Stimulated activated CD4-positive, alpha-beta T cell treated with anti-CD3 and anti-CD28 coated beads, Interleukin-15, amount 100 ng/mL, for 24 hours (primary cell): ENCODE results near the gene ARNT2.
"Not testable (repeated sequence)": the region's sequence is repeated elsewhere in the genome, so short reads cannot be mapped to it uniquely, and the experiment has no call there.

Experiments used
- DNase-seq: peaks from one replicate; pipeline ENCODE4 v3.0.0-alpha.2; 2020

ARNT2 gene

GRCh38 chr15:80492874-80493273, 88.7 kb downstream of the ARNT2 start:
- no peak for DNase-seq

DNA sequence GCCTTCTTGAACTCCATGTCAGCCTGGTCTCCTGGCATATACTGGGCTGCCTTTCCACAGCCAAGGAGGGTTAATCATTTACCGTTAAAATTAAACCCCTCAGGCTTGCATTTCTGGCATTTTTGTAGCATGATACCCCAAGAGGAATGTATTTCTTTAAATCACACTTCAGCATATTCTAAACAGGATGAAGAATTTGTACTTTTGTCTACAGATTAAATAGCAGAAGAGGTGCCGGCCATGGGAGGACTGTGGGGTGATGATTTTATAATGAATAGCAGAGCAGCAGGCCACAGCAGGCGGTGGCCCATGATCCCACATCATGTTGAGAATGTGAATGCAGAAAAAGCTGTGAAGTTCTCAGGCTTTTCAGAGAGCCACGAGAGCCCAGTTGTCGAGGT, 90.2 kb downstream of the ARNT2 start:
- no peak for DNase-seq

DNA sequence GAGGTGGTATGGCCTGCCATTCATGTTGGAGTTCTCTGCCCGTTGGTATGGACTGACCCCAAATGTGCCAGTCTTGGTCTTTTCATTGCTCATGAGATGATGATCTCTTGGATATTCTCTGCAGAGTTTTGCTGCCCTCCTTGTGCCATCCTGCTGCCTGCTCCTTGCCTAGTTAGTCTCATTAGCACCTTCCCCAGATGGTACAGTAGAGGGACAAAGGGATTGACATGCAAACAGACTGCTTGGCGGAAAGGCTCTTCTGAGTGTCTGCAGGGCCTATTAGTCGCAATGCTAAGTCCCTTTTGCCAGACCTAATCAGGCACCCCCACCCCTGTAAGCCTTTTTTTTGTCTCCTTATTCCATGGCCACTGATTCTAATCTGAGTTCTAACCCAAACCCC, 90.6 kb downstream of the ARNT2 start:
- DNase-seq: no peak

GRCh38 chr15:80495401-80495942, 91.3 kb downstream of the ARNT2 start:
- no peak for DNase-seq

- no peak for DNase-seq
Measured at GRCh38 chr15:80496096-80496495, 91.9 kb downstream of the ARNT2 start.

- DNase-seq: no peak
Measured at GRCh38 chr15:80497221-80497620, 93.0 kb downstream of the ARNT2 start.

DNA sequence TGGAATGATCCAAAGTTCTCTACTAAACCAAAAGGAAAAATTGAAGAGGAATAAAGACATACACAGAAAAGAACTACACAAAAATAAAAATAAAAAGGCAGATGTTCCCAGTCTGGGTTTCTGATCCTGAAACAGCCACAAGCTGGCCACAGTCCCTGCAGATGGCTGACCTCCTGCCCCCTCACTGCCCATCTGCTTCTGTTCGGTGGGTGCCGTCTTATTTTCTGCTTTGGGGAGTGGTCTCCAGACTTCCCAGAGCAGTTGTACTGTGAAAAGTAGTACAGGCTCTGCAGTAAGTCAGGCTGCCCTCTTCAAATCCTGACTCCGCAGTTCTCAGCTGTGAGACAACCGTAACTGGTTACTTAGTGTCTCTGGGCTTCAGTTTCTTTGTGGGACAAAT, 94.5 kb downstream of the ARNT2 start:
- DNase-seq: no peak

DNA sequence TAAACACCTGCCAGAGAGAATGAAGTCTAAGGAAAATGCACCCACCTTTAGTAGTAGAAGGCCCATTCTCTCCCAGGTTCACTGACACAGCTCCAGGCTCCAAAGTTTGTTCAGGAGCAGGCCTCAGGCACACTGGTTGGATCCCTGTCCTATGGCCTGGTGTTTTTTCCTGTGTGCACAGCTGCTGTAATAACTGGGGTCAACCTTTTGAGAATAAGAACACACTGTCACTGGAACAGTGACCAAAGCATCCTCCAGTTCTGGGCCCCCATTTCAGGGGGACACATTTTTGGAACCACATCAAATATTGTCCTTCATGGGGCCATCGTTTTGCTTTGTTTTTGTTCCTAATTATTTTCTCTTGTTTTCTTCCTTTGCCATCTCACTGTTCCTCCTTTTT, 95.8 kb downstream of the ARNT2 start:
- DNase-seq: no peak

GRCh38 chr15:80501476-80501875, 97.3 kb downstream of the ARNT2 start:
- DNase-seq: no peak

DNA sequence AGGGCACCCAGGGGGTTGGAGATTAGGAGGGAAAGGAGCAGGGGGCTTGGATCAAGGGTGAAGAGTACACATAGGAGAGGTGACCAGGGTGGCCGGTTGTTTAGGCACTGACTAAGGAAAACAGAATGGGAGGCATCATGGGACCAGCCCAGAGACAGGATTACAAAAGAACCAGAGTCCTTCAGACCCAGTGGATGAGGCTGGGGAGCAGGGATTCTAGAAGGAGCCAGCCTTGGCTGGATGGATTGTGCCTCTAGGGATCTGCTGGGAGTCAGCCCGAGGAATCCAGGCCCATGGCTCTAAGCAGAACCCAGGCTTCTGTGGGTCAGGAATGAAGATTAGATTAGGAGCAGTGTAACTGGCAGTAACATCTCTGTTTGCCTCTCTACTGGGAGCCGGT, 98.6 kb downstream of the ARNT2 start:
- DNase-seq: no peak

- DNase-seq: no peak
Measured at GRCh38 chr15:80503319-80503952, 99.3 kb downstream of the ARNT2 start.

- no peak for DNase-seq
Measured at GRCh38 chr15:80504931-80505330, 100.7 kb downstream of the ARNT2 start.

- DNase-seq: no peak
Measured at GRCh38 chr15:80506286-80506893, 102.2 kb downstream of the ARNT2 start.

DNA sequence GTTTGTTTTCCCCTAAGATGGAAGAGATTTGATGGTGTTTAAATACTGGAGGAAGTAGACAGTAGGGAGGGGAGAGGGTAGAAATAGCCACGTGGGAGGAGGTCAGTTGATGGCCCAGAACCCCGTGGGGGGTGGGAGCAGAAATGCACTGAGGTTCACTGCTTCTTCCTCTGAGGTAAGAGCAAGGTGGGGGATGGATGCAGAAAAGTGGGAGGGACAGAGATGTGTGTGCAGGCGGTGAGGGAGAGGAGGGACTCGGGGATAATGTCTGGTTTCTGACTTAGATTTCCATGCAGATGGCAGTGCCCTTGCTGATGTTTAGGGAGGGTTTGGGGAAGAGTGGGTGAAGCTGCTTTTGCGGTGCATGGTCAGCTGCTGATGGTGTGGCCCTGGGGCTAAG, 102.9 kb downstream of the ARNT2 start:
- DNase-seq: no peak

GRCh38 chr15:80507638-80508316, 103.6 kb downstream of the ARNT2 start:
- DNase-seq: no peak

DNA sequence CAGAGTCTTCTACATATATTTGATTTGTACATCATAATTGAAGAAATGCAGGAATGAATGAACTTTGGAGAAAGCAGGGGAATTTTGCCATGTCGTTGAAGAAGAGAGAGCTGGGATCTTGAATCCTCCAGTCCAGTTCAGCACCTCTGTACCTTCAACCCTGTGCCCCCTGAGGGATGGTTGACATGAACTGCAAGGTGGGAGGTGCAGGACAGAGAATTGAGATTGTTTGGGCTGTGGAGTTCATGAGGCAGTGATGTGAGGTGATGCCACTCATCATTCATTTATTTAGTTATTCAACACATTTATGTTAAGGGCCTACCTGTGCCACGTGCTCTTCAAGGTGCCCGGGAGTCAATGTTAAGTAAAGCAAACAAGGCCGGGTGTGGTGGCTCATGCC, 104.6 kb downstream of the ARNT2 start:
- DNase-seq: no peak

- no peak for DNase-seq
Measured at GRCh38 chr15:80509800-80510199, 105.6 kb downstream of the ARNT2 start.

GRCh38 chr15:80510985-80511384, 106.8 kb downstream of the ARNT2 start:
- not testable (repeated sequence) for DNase-seq

GRCh38 chr15:80512726-80513660, 108.8 kb downstream of the ARNT2 start:
- DNase-seq: no peak

GRCh38 chr15:80514071-80514780, 110.0 kb downstream of the ARNT2 start:
- no peak for DNase-seq

DNA sequence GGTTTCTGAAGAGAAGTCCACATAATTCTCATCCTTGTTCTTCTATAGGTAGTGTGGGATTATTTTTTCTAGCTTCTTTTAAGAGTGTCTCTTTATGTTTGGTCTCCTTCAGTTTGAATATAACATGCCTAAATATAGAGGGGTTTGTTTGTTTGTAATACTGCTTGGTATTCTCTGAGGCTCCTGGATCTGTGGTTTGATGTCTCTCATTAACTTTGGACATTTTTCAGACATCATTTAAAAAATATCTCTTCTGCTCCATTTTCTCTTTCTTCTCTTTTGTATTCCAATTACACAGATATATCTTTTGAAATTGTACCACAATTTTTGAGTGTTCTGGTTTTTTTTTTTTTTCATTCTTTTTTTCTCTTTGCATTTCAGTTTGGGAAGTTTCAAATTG, 113.1 kb downstream of the ARNT2 start:
- no peak for DNase-seq

DNA sequence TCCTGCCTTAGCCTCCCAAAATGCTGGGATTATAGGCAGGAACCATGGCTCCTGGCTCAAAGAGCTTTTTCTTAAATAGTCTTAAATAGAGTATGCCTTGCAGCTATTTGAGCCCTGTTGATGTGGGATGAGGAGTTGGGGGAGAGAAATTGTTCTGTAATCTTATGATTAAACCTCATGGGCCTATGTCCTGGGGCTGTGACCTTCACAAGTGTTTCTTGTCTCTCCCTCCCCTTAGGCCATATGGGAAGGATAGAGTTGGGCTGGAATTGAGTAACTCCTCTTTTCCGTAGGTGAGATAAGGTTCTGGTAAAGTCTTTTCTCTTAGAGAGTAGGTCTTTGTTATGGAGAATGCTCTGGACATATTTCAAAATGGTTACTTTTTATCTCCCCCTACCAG, 114.3 kb downstream of the ARNT2 start:
- DNase-seq: no peak
